ENCODE data around the gene NLN. TPM values are rescaled to one million over a fixed set of nuclear protein-coding genes. Genes with fewer than 3 reads are reported as not detected.

NLN gene
- total and polyA plus RNA-seq, 2 of the 13 experiments (the other 11 are each of a cell fraction or from before 2014, with no cell fraction given), result 11.9 to 36.7 TPM

GRCh38 chr5:65758546-65759144, 36.6 kb downstream of the NLN start:
- CTCF ChIA-PET (ENCODE audit: low intra/inter-chr PET ratio, low total read pairs), result no interaction called here
- FAIRE-seq, result no peak

More at GRCh38 chr5:65758546-65759144, 36.6 kb downstream of the NLN start:
- 100% methylated on average over 4 of the region's 4 CpGs for WGBS (ENCODE audit: low lambda C conversion rate)
- TF ChIP-seq ZNF749 (CRISPR knock-in tag; IDR thresholded peaks at IDR 0.05; ENCODE audit: borderline replicate concordance) (no peak), ZBTB38 (CRISPR knock-in tag; IDR thresholded peaks at IDR 0.05) (no peak), NRL (CRISPR knock-in tag; IDR thresholded peaks at IDR 0.05; ENCODE audit: borderline replicate concordance) (no peak), KDM5B (CRISPR knock-in tag; IDR thresholded peaks at IDR 0.05; ENCODE audit: borderline replicate concordance) (no peak), ZBTB1 (CRISPR knock-in tag; IDR thresholded peaks at IDR 0.05; ENCODE audit: borderline replicate concordance) (no peak), ZNF24 (IDR thresholded peaks at IDR 0.05) (no peak), UBTF (CRISPR knock-in tag; IDR thresholded peaks at IDR 0.05) (no peak), HHEX (CRISPR knock-in tag; IDR thresholded peaks at IDR 0.05) (no peak), SETDB1 (CRISPR knock-in tag; IDR thresholded peaks at IDR 0.05; ENCODE audit: borderline replicate concordance) (no peak), SMAD3 (CRISPR knock-in tag; IDR thresholded peaks at IDR 0.05) (no peak), ZNF362 (CRISPR knock-in tag; IDR thresholded peaks at IDR 0.05; ENCODE audit: borderline replicate concordance) (no peak), ZNF513 (CRISPR knock-in tag; conservative IDR thresholded peaks at IDR 0.05) (no peak), MED8 (CRISPR knock-in tag; IDR thresholded peaks at IDR 0.05; ENCODE audit: insufficient replicate concordance) (no peak), ZNF512 (CRISPR knock-in tag; IDR thresholded peaks at IDR 0.05) (no peak), BRCA1 (CRISPR knock-in tag; IDR thresholded peaks at IDR 0.05) (no peak)
- Histone ChIP-seq H3K4me3 (replicated peaks in 1 of 3; ENCODE audit: insufficient read depth in 1 of 3, low read depth in 2 of 3, low read length in 3 of 3) (no peak overlapping the region), H3K4me2 (ENCODE audit: low read depth, low read length) (no peak overlapping the region), H2AFZ (ENCODE audit: low read length) (no peak overlapping the region), H3K79me2 (ENCODE audit: insufficient read depth, low read length) (no peaks in the 10 kb centered on the region), H3K9me3 (ENCODE audit: low read length) (no peaks in the 10 kb centered on the region), H3K27me3 (ENCODE audit: control insufficient read depth in 1 of 2, insufficient read depth in 2 of 2, low read length in 2 of 2) (no peaks in the 10 kb centered on the region), H3K9ac (ENCODE audit: insufficient read depth, low read depth, low read length) (no peak overlapping the region), H3K36me3 (replicated peaks in 1 of 2; ENCODE audit: control insufficient read depth in 1 of 2, insufficient read depth in 2 of 2, low read length in 2 of 2) (peaks cover 5 to 19% of the 10 kb centered on the region in 2 experiments), H3K27ac (ENCODE audit: extremely low read length, insufficient read depth, low read length) (no peak overlapping the region), H3K4me1 (ENCODE audit: insufficient read depth, low read length) (no peaks in the 10 kb centered on the region), H4K20me1 (ENCODE audit: insufficient read depth, low read length) (no peaks in the 10 kb centered on the region; the same call in 1 of the 2 replicates)
- no TSS peak for BruUV-seq (replicated peaks)
- intact Hi-C loops (cut with micrococcal nuclease; ENCODE audit: unreplicated experiment), result no loop called here
- ATAC-seq (no peak), DNase-seq (ENCODE audit: low spot score) (no peak)
- in situ Hi-C loops (cut with HindIII; ENCODE audit: extremely low pct_ligation_motif_present, low pct_unique_long_range_greater_than_20kb), result no loop called here
- POLR2A ChIA-PET, result no interaction called here

All from HepG2 (cell line).